HepG2 (cell line): Measurements from ENCODE around the gene ULK4. TPM values are rescaled to one million over a fixed set of nuclear protein-coding genes. Genes with fewer than 3 reads are reported as not detected.

Experiments used
- AGO1 ChIP-seq: fragments of 200-400 bp; formaldehyde crosslinking; IDR thresholded peaks from 2 replicates; pipeline ENCODE4 v1.6.1; 2017; ENCODE audit warnings: mild to moderate bottlenecking, low read depth, low read length, moderate library complexity; ENCODE audit not compliant: poor library complexity, severe bottlenecking
- DPF2 ChIP-seq: sonication (generic); formaldehyde crosslinking; IDR thresholded peaks from 2 replicates; pipeline ENCODE4 v1.4.0; 2020; ENCODE audit warnings: mild to moderate bottlenecking, low read depth, missing genetic modification reagents, borderline replicate concordance
- FLYWCH1 ChIP-seq: sonication (generic); formaldehyde crosslinking; IDR thresholded peaks from 2 replicates; pipeline ENCODE4 v1.8.1; 2023; ENCODE audit warnings: mild to moderate bottlenecking, missing genetic modification reagents
- HNRNPLL ChIP-seq: fragments of 200-400 bp; formaldehyde crosslinking; IDR thresholded peaks from 2 replicates; pipeline ENCODE4 v1.6.1; 2017; ENCODE audit warnings: mild to moderate bottlenecking, low read depth, low read length; ENCODE audit not compliant: poor library complexity, severe bottlenecking
- TERF1 ChIP-seq: sonication (generic); formaldehyde crosslinking; IDR thresholded peaks from 2 replicates; pipeline ENCODE4 v1.8.0; 2022; ENCODE audit warnings: mild to moderate bottlenecking, missing genetic modification reagents, moderate library complexity
- TIGD3 ChIP-seq: sonication (generic); formaldehyde crosslinking; IDR thresholded peaks from 2 replicates; pipeline ENCODE4 v1.5.1; 2020; ENCODE audit warnings: mild to moderate bottlenecking, missing genetic modification reagents, borderline replicate concordance
- polyA plus RNA-seq, 8 experiments: library from polyadenylated mRNA; depleted of rRNA in 3 of 8; stranded (reverse) in 7 of 8; unstranded in 1 of 8; fragments of >200 nt; fragmentation: Illumina TruSeq in 4 of 8; extraction: Trizol in 4 of 8; gene quantifications; 2 replicates each; pipeline versions ENCODE4 v1.2.1 to v1.2.3, GENCODE V29; 2011 to 2016; ENCODE audit warnings: low read depth in 4 of 8, missing spikeins in 1 of 8, mixed read lengths in 1 of 8; ENCODE audit not compliant: insufficient read depth in 1 of 8
- total RNA-seq, 5 experiments: library from RNA; depleted of rRNA; stranded (reverse); fragments of >200 nt; fragmentation: Illumina TruSeq; extraction: Trizol; gene quantifications; 2 replicates each; pipeline ENCODE4 v1.2.3, GENCODE V29; 2016; ENCODE audit warnings: low read depth in 1 of 5
- TF ChIP-seq, protein P1 (sequence below): sonication (generic); formaldehyde crosslinking; IDR thresholded peaks from 2 replicates; pipeline ENCODE4 v1.5.1; 2020; ENCODE audit warnings: missing genetic modification reagents, mild to moderate bottlenecking, borderline replicate concordance
- TF ChIP-seq, protein P2 (sequence below): sonication (generic); formaldehyde crosslinking; IDR thresholded peaks from 2 replicates; pipeline ENCODE4 v1.4.0; 2020; ENCODE audit warnings: missing genetic modification reagents, mild to moderate bottlenecking, borderline replicate concordance

ULK4 gene
- total and polyA plus RNA-seq, 2 of the 13 experiments (the other 11 are each of a cell fraction or from before 2014, with no cell fraction given): 6.7 to 11.8 TPM

DNA sequence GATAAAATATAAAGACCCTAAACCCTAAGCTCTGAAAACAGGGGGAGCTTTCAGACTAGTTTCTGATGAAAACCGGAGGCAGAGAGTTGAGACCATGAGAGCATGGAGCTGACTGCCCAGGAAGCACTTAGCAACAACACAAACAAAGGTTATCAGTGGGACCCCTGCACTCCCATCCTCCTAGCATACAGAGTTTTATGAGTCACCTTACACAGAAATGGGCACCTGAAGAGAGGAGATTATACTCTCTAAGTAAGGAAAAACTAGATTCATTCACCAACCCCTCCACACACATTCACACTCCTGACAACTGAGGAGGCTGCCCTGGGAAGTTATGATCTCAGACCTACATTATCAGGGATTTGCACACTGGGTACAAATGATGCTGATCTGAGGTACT is 261.7 kb downstream of the ULK4 start (continued):
- TF ChIP-seq FLYWCH1 (no peak), TERF1 (no peak), TIGD3 (CRISPR knock-in tag) (no peak), DPF2 (CRISPR knock-in tag) (no peak), HNRNPLL (no peak), AGO1 (no peak)
- TF ChIP-seq, protein P1, sequence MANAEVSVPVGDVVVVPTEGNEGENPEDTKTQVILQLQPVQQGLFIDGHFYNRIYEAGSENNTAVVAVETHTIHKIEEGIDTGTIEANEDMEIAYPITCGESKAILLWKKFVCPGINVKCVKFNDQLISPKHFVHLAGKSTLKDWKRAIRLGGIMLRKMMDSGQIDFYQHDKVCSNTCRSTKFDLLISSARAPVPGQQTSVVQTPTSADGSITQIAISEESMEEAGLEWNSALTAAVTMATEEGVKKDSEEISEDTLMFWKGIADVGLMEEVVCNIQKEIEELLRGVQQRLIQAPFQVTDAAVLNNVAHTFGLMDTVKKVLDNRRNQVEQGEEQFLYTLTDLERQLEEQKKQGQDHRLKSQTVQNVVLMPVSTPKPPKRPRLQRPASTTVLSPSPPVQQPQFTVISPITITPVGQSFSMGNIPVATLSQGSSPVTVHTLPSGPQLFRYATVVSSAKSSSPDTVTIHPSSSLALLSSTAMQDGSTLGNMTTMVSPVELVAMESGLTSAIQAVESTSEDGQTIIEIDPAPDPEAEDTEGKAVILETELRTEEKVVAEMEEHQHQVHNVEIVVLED (CRISPR knock-in tag): no peak
- TF ChIP-seq, protein P2, sequence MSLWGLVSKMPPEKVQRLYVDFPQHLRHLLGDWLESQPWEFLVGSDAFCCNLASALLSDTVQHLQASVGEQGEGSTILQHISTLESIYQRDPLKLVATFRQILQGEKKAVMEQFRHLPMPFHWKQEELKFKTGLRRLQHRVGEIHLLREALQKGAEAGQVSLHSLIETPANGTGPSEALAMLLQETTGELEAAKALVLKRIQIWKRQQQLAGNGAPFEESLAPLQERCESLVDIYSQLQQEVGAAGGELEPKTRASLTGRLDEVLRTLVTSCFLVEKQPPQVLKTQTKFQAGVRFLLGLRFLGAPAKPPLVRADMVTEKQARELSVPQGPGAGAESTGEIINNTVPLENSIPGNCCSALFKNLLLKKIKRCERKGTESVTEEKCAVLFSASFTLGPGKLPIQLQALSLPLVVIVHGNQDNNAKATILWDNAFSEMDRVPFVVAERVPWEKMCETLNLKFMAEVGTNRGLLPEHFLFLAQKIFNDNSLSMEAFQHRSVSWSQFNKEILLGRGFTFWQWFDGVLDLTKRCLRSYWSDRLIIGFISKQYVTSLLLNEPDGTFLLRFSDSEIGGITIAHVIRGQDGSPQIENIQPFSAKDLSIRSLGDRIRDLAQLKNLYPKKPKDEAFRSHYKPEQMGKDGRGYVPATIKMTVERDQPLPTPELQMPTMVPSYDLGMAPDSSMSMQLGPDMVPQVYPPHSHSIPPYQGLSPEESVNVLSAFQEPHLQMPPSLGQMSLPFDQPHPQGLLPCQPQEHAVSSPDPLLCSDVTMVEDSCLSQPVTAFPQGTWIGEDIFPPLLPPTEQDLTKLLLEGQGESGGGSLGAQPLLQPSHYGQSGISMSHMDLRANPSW (CRISPR knock-in tag): no peak
- TF ChIP-seq, all 625 proteins: peak for 0
